OCI-LY3 (cell line): Measurements from ENCODE around the gene PARD6G.

ENCODE experiments used
- CTCF ChIP-seq: fragments of 200-600, 300-600 bp; sonication (generic); IDR thresholded peaks from 2 replicates; pipeline ENCODE4 v1.5.1; 2014; ENCODE audit warnings: antibody characterized with exemption, low read length, low read depth
- EZH2phosphoT487 ChIP-seq: fragments of 200-600 bp; shearing (Covaris generic); IDR thresholded peaks from 2 replicates; pipeline ENCODE4 v1.6.1; 2018; ENCODE audit warnings: antibody characterized with exemption, mixed run types, low read depth

- no peak for TF ChIP-seq CTCF
- TF ChIP-seq EZH2phosphoT487 = no peak
Measured at GRCh38 chr18:80241919-80242777, 5.2 kb downstream of the PARD6G start.
